ENCODE data around the gene SNTB2. TPM values are rescaled to one million over a fixed set of nuclear protein-coding genes. Genes with fewer than 3 reads are reported as not detected.

The SNTB2 gene
- total and polyA plus RNA-seq, 10 of the 15 experiments (the other 5 are each of a cell fraction or from before 2014, with no cell fraction given): 1.2 to 15.7 (median 5.0) TPM

DNA sequence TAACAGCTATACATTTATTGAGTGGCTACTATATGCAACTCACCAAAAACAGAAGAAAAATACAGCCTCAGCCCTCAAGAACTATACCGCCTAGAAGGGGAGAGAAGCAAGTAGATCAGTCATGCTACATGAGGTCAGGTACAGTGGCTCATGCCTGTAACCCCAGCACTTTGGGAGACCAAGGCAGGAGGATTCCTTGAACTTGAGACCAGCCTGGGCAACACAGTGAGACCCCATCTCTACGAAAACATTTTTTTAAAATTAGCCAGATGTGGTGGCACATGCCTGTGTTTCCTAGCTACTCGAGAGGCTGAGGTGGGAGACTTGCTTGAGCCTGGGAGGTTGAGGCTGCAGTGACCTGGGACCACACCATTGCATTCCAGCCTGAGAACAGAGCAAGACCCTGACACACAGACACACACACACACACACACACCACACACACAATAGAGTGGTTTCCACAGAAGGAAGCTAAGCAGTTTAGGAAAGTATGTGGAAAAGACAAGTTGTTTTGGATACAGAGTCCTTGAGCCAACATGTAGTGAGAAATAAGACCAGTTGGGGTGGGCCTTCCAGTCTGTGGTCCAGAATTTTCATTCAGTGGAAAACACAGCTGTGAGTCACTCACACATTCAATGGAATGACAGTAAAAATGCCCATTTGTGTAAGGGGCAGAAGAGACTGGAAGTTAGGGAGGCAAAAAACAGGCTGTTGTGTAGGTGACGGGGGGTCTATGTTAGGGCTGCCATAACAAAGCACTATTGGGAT lies 10.7 kb upstream of the SNTB2 start:
- no peak for TF ChIP-seq ZNF24 (IDR thresholded peaks at IDR 0.05)
- TF ChIP-seq SUPT20H (IDR thresholded peaks at IDR 0.05; ENCODE audit: borderline replicate concordance, control insufficient read depth, low read depth, low read length): no peak
- TF ChIP-seq, protein P1, sequence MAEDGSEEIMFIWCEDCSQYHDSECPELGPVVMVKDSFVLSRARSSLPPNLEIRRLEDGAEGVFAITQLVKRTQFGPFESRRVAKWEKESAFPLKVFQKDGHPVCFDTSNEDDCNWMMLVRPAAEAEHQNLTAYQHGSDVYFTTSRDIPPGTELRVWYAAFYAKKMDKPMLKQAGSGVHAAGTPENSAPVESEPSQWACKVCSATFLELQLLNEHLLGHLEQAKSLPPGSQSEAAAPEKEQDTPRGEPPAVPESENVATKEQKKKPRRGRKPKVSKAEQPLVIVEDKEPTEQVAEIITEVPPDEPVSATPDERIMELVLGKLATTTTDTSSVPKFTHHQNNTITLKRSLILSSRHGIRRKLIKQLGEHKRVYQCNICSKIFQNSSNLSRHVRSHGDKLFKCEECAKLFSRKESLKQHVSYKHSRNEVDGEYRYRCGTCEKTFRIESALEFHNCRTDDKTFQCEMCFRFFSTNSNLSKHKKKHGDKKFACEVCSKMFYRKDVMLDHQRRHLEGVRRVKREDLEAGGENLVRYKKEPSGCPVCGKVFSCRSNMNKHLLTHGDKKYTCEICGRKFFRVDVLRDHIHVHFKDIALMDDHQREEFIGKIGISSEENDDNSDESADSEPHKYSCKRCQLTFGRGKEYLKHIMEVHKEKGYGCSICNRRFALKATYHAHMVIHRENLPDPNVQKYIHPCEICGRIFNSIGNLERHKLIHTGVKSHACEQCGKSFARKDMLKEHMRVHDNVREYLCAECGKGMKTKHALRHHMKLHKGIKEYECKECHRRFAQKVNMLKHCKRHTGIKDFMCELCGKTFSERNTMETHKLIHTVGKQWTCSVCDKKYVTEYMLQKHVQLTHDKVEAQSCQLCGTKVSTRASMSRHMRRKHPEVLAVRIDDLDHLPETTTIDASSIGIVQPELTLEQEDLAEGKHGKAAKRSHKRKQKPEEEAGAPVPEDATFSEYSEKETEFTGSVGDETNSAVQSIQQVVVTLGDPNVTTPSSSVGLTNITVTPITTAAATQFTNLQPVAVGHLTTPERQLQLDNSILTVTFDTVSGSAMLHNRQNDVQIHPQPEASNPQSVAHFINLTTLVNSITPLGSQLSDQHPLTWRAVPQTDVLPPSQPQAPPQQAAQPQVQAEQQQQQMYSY (CRISPR knock-in tag; IDR thresholded peaks at IDR 0.05): no peak
- no peak for TF ChIP-seq BRCA1 (IDR thresholded peaks at IDR 0.05; ENCODE audit: low read depth, low read length)
- TF ChIP-seq CREB1 (IDR thresholded peaks at IDR 0.05; ENCODE audit: low read depth): no peak
- TF ChIP-seq, protein P2, sequence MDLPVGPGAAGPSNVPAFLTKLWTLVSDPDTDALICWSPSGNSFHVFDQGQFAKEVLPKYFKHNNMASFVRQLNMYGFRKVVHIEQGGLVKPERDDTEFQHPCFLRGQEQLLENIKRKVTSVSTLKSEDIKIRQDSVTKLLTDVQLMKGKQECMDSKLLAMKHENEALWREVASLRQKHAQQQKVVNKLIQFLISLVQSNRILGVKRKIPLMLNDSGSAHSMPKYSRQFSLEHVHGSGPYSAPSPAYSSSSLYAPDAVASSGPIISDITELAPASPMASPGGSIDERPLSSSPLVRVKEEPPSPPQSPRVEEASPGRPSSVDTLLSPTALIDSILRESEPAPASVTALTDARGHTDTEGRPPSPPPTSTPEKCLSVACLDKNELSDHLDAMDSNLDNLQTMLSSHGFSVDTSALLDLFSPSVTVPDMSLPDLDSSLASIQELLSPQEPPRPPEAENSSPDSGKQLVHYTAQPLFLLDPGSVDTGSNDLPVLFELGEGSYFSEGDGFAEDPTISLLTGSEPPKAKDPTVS (IDR thresholded peaks at IDR 0.05; ENCODE audit: low read depth, low read length): no peak
- no peak for TF ChIP-seq SP1 (IDR thresholded peaks at IDR 0.05; ENCODE audit: low read depth, low read length)
- FAIRE-seq (no peak), ATAC-seq (no peak), DNase-seq (ENCODE audit: low read depth, low spot score) (no peak)
- ChIA-PET CTCF (interaction anchor here (0.6 to 0.8 kb wide), 4 partner anchors 9 to 183 kb away, joined by 3 to 4 read pairs (median 3); no protein-coding TSS in a partner anchor), RAD21 (ENCODE audit: unreplicated experiment) (no interaction called here), POLR2A (interaction anchor here (0.6 to 1.6 kb wide), 4 partner anchors 12 to 277 kb away, joined by 3 to 6 read pairs (median 4); no protein-coding TSS in a partner anchor), SMC1A (ENCODE audit: uncharacterized antibody, unreplicated experiment) (interaction anchor here (0.6 to 1.0 kb wide), 5 partner anchors 12 to 112 kb away, joined by 3 to 4 read pairs (median 3); no protein-coding TSS in a partner anchor)
- Histone ChIP-seq H3K27ac (ENCODE audit: control insufficient read depth, insufficient read depth) (no peak overlapping the region), H3K36me3 (ENCODE audit: control insufficient read depth in 2 of 2, insufficient read depth in 2 of 2, low read length in 1 of 2) (no peaks in the 10 kb centered on the region; a peak in 1 of 4 replicates), H3K27me3 (replicated peaks in 1 of 2; ENCODE audit: control insufficient read depth in 2 of 2, insufficient read depth in 2 of 2, low read length in 1 of 2) (no peaks in the 10 kb centered on the region), H3K79me2 (ENCODE audit: control insufficient read depth, insufficient read depth, low read length) (no peaks in the 10 kb centered on the region), H3K9me3 (replicated peaks; ENCODE audit: control insufficient read depth, insufficient read depth, low read length) (no peaks in the 10 kb centered on the region), H3K4me3 (no peak overlapping the region), H3K4me1 (ENCODE audit: control insufficient read depth, insufficient read depth, low read length) (peaks cover 7% of the 10 kb centered on the region), H2AFZ (ENCODE audit: control insufficient read depth, low read depth, low read length) (no peak overlapping the region), H4K20me1 (ENCODE audit: control insufficient read depth, insufficient read depth) (no peaks in the 10 kb centered on the region), H3K4me2 (ENCODE audit: control insufficient read depth, insufficient read depth) (no peak overlapping the region), H3K9ac (ENCODE audit: control insufficient read depth, insufficient read depth, low read length) (no peak overlapping the region)
- intact Hi-C loops (cut with micrococcal nuclease; ENCODE audit: unreplicated experiment) (no loop called here), in situ Hi-C loops (cut with MboI) (no loop called here)
- no TSS peak for BruUV-seq (replicated peaks)
- WGBS (ENCODE audit: insufficient coverage, insufficient replicate concordance, low lambda C conversion rate, missing lambda C conversion rate): 95% methylated on average over 4 of the region's 4 CpGs
